Measurements from ENCODE around the gene PDP2. TPM values are rescaled to one million over a fixed set of nuclear protein-coding genes. Genes with fewer than 3 reads are reported as not detected.
A peak's percentile ranks its signal among the peaks of the same experiment; 100 is the strongest.

The PDP2 gene
- total RNA-seq (ENCODE audit: low replicate concordance) = 16.1 and 18.5 TPM in 2 replicates
- long read RNA-seq, full-length matches to known transcripts = 13 of 17 reads
- long read RNA-seq, partial matches to known transcripts = 2 of 17 reads
- long read RNA-seq, other reads (novel, unspliced or antisense) = 2 of 17 reads

GRCh38 chr16:66880288-66881013, at the start of gene PDP2:
Gene PDP2, plus strand, starts transcription at chr16:66880515. Its CDS starts 3,770 bp downstream, at chr16:66884285.
- no peak for TF ChIP-seq CTCF (conservative IDR thresholded peaks at IDR 0.05)
- H3K36me3 Mint-ChIP-seq = peaks cover 5% of the 10 kb centered on the region

GRCh38 chr16:66832190-66832589, 48.1 kb upstream of the PDP2 start:
- DNase-seq (ENCODE audit: extremely low spot score, unreplicated experiment) = no peak
- Mint-ChIP-seq H3K27ac (no peak overlapping the region), H3K36me3 (peaks cover 5% of the 10 kb centered on the region), H3K27me3 (peaks cover 21% of the 10 kb centered on the region), H3K4me3 (no peak overlapping the region), H3K4me1 (ENCODE audit: unreplicated experiment) (peaks cover 15% of the 10 kb centered on the region), H3K9me3 (no peaks in the 10 kb centered on the region)
- no peak for TF ChIP-seq CTCF (conservative IDR thresholded peaks at IDR 0.05)

More at GRCh38 chr16:66880288-66881013, at the start of gene PDP2:
- H3K4me1 Mint-ChIP-seq (ENCODE audit: unreplicated experiment) = peaks cover 19% of the 10 kb centered on the region
- H3K27ac Mint-ChIP-seq = peak within 1 kb of the TSS; percentile 87
- H3K9me3 Mint-ChIP-seq = no peaks in the 10 kb centered on the region
- peak within 1 kb of the TSS; percentile 99 for H3K4me3 Mint-ChIP-seq
- H3K27me3 Mint-ChIP-seq = no peaks in the 10 kb centered on the region
- peak; percentile 93 for DNase-seq (ENCODE audit: extremely low spot score, unreplicated experiment)

GRCh38 chr16:66832661-66833305, 47.5 kb upstream of the PDP2 start:
- Mint-ChIP-seq H3K27me3 (peaks cover 25% of the 10 kb centered on the region), H3K4me1 (ENCODE audit: unreplicated experiment) (peaks cover 11% of the 10 kb centered on the region), H3K4me3 (peak overlapping the region; percentile 35), H3K36me3 (peaks cover 2% of the 10 kb centered on the region), H3K9me3 (no peaks in the 10 kb centered on the region), H3K27ac (no peak overlapping the region)
- no peak for DNase-seq (ENCODE audit: extremely low spot score, unreplicated experiment)
- no peak for TF ChIP-seq CTCF (conservative IDR thresholded peaks at IDR 0.05)

GRCh38 chr16:66834746-66835145, 45.6 kb upstream of the PDP2 start:
- H3K27ac Mint-ChIP-seq = no peak overlapping the region
- no peaks in the 10 kb centered on the region for H3K36me3 Mint-ChIP-seq
- H3K4me3 Mint-ChIP-seq = no peak overlapping the region
- H3K4me1 Mint-ChIP-seq (ENCODE audit: unreplicated experiment) = no peaks in the 10 kb centered on the region
- DNase-seq (ENCODE audit: extremely low spot score, unreplicated experiment) = no peak
- no peak for TF ChIP-seq CTCF (conservative IDR thresholded peaks at IDR 0.05)
- H3K9me3 Mint-ChIP-seq = peaks cover 6% of the 10 kb centered on the region
- H3K27me3 Mint-ChIP-seq = peaks cover 43% of the 10 kb centered on the region

GRCh38 chr16:66840883-66841282, 39.4 kb upstream of the PDP2 start:
- peaks cover 7% of the 10 kb centered on the region for H3K4me1 Mint-ChIP-seq (ENCODE audit: unreplicated experiment)
- H3K27me3 Mint-ChIP-seq = peaks cover 72% of the 10 kb centered on the region
- DNase-seq (ENCODE audit: extremely low spot score, unreplicated experiment) = peak; percentile 3
- no peaks in the 10 kb centered on the region for H3K36me3 Mint-ChIP-seq
- TF ChIP-seq CTCF (conservative IDR thresholded peaks at IDR 0.05) = no peak
- H3K9me3 Mint-ChIP-seq = peaks cover 6% of the 10 kb centered on the region
- no peak overlapping the region for H3K27ac Mint-ChIP-seq
- H3K4me3 Mint-ChIP-seq = no peak overlapping the region
